Gastroesophageal sphincter (tissue), 3 donors: ENCODE measurements around the gene CSNK2A3.

ENCODE experiments used
- CTCF ChIP-seq, 4 experiments: fragments of 200-600 bp in 2 of 4; fragments of 450-650 bp in 2 of 4; sonication (generic) in 1 of 4; IDR thresholded peaks; one replicate each; pipeline ENCODE4 v1.5.1; 2017 to 2019; ENCODE audit warnings: antibody characterized with exemption in 4 of 4, mild to moderate bottlenecking in 2 of 4, moderate library complexity in 2 of 4
- EP300 ChIP-seq: sonication (generic); formaldehyde crosslinking; IDR thresholded peaks from one replicate; pipeline ENCODE4 v1.6.1; 2017; ENCODE audit warnings: antibody characterized with exemption, mild to moderate bottlenecking
- POLR2A ChIP-seq, 2 donors: fragments of 450-650 bp; IDR thresholded peaks; one replicate each; pipeline ENCODE4 v1.6.1; 2017; ENCODE audit warnings: antibody characterized with exemption in 2 of 2, mild to moderate bottlenecking in 2 of 2, moderate library complexity in 1 of 2
- POLR2AphosphoS5 ChIP-seq: sonication (generic); formaldehyde crosslinking; IDR thresholded peaks from one replicate; pipeline ENCODE4 v1.6.1; 2017; ENCODE audit warnings: antibody characterized with exemption

- TF ChIP-seq POLR2A (IDR thresholded peaks at IDR 0.05): no peak
- TF ChIP-seq CTCF (IDR thresholded peaks at IDR 0.05): no peak
- TF ChIP-seq EP300: no peak
- no peak for TF ChIP-seq POLR2AphosphoS5
Observed at GRCh38 chr11:11324090-11324489, 29.0 kb downstream of the CSNK2A3 start.
